GM10847 (cell line): Measurements from ENCODE around the gene ASL.

Experiments used
- POLR2A ChIP-seq: IDR thresholded peaks from 2 replicates; pipeline ENCODE4 v1.6.1; 2011; ENCODE audit not compliant: insufficient read length; ENCODE audit errors: extremely low read depth

Gene ASL

DNA sequence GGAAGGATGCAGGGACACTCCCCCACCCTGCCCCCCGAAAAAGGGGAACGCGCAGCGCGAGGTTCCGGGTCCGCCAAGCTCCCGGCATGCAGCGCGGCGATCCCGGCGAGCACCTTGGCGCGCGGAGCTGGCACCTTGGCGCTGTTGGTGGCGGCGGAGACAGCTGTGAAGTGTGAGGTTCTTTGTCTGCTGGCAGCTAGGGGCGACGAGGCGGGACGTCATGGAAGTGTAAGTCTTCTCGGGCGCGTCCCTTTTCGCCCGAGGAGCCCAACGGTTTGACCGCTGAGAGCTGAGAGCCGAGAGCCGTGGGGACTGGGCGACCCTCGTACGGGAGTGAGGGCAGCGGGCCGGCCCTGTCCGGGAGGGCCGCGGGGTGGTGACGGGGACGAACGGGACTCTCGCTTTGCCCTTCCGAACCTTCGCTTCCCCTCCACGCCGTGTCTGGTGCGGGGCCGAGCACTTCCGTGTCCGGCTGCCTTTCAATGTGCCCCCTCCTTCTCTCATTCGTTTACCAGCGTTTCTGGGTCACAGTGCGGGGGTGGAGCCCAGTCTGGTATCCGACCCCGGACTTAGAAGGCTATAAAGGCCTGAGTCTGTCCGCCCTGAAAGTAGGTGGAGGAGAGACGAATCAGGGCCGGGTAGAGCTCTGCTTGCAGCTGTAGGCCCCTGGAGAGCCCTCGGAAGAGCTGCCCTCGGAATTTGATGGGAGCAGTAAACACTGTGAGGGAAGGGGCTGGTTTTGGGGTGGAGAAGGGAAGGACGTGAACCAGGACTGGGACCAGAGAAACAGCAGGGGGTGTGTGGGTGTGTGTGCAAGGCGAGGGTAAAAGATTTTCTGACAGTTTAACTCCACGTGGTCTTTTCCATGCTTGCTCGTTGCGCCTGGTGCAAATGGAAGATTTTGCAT, 39.4 kb downstream of the ASL start, which contains the start of gene CRCP:
CRCP (plus strand) TSS at position 105 of the 907 bp plus-strand sequence; CDS start at position 221, 116 bp downstream.
- peak; percentile 90 for TF ChIP-seq POLR2A

DNA sequence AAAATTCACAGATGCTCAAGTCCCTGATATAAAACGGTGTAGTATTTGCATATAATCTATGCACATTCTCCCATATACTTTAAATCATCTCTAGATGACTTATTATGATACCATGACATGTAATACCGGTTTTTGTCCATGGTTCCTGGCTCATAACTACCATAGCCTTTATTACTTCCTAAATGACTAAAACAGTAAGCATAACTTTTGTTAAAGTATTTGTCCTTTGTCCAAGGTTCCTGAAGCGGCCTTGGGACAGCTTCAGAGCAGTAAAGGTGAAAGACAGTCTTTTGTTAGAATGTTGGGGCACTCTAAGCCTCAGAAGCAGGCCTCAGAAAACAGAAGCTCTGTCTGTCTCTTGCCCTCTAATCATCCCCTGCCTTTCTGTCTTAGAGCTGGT, 43.0 kb downstream of the ASL start:
- TF ChIP-seq POLR2A = no peak

DNA sequence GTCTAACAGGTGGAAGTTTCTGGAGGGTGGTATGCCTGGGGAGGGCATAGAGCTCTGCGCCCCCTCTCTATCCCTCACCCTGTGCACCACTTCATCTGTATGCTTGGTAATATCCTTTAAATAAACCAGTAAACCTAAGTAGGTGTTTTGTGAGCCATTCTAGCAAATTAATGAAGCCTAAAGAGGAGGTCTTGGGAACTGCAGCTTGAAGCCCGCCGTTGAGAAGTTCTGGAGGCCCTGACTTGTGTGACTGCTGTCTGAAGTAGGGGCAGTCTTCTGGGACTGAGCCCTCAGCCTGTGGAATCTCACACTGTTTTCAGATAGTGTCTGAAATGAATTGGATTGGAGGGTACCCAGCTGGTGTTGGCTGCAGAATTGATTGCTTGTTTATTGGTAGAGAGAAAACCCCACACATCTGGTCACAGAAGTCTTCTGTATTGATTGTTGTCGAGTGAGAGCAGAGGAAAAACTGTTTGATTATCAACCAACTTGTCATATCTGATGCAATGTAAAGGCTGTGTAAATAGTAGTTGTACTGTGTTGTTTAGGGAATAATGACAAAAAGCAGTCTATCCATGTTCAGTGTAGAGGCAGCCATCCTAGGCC, 43.7 kb downstream of the ASL start:
- TF ChIP-seq POLR2A = no peak

DNA sequence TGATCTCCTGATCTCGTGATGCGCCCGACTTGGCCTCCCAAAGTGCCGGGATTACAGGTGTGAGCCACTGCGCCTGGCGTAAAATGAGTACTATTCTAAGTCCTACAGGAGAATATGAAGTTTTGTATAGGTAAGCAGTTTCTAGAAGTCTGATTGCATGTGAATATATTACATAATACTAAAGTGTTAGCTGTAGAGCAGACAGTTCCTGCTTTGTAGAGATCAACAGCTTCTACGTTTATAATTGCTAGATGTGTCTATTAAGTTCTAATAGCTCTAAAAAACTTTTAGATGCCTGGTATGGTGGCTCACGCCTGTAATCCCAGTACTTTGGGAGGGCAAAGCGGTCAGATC, 47.5 kb downstream of the ASL start:
- TF ChIP-seq POLR2A = no peak

DNA sequence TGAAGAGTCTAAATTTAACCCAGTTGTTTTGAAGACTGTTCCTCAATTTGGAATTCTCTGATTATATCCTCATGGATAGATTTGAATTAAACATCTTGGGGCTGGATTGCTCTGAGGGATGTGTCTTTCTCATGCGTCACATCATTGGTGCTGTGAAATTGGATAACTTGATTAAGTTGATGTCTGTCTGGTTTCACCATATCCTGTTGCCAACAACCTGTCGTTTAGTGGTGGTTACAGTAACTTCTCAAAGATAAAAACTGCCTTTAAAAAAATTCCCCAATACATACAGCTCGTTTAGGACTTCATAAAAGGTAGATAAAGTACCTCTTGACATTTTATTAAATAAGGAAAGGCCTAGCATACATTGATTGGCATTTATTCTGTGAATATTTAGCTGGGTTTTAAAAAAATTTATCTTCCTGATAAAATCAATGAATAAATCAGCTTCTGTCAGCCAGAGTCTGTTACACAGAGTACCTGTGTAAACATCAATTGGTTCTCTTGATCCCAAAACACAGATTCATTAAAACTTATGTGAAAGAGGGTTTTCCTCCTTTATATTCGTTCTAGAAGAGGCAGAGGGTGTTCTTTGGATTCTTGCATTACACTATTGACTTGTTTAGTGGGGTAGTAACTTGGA, 49.6 kb downstream of the ASL start:
- TF ChIP-seq POLR2A = no peak

DNA sequence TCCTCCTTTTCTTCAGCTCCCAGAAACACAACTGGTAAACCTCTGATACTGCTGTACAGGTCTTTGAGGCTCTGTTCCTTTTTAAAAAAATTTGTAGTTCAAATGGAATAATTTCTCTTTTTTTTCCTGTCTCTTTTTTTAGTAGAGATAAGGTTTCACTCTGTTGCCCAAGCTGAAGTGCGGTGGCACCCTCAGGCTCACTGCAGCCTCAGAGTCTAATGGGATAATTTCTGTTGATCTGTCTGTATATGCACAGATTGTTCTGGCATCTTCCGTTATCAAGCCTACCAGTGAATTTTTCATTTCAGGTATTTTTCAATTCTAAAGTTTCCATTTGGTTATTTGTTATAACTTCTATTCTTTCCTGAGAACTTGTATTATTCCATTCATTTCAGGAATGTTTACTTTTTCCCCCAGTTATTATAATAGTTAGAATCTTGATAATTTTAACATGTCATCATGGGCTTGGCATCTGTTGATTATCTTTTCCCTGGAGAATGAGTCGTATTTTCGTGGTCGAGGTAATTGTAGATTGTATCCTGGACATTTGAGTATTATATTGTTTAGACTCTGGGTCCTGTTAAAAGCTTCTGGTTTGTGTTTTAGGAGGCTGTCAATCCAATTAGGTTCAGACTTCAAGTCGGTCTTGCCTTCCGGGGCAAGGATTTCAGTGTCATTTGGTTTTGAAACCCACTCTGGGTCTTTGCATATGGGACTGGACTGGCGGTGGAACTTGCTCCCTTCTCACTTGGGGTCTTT, 63.6 kb downstream of the ASL start:
- no peak for TF ChIP-seq POLR2A

DNA sequence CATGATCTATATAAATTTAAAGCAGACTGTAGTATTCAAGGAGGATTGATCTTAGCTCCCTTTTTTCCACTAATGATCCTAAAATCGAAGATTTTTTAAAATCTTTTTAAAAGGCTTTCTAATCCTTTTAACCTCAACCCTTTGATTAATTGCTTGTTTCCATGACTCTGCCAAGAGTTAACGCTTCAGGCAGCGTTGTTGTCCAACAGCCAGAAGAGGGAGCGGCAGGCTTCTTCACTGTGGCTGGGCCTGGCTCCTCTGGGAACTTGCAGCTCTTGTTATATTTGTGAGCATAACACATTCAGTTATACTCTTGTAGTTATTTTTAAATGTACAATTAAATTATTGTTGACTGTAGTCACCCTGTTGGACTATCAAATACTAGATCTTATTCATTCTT, 65.3 kb downstream of the ASL start:
- TF ChIP-seq POLR2A = no peak

DNA sequence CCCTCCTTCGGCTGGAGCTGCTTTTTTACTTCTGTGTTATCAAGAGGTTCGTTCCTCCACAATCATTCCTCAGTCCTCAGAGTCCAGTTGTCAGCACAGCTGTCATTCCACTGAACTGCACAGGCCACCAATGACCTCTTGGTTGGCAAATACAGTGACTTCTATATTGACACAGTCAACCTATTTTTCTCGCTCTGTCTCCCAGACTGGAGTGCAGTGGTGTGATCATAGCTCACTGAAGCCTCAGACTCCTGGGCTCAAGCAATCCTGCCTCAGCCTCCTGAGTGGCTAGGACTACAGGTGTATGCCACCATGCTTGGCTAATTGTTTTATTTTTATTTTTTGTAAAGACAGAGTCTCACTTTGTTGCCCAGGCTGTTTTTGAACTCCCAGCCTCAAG, 66.7 kb downstream of the ASL start:
- no peak for TF ChIP-seq POLR2A

DNA sequence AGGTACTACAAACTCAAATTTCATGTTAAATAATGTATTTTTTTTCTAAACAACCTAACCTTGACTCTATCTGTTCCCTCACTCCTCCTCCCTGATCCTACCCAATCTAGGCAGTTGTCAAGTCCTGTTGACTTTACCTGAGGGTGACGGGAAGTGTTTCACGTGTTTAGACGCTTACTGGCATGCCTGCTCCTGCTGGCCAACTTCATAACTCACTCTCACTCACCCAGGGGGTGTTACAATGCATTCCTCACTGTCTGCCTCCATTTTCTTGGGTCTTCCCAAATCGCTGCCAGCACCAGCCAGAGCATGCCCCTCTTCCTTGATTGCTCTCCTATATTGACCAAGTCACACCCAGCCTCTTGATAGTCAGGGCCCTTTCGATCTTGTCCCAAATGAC, 67.4 kb downstream of the ASL start:
- no peak for TF ChIP-seq POLR2A
